Mucosa of rectum (tissue), 2 donors: ENCODE results near the gene HSPB6.
"Not testable (repeated sequence)": the region's sequence is repeated elsewhere in the genome, so short reads cannot be mapped to it uniquely, and the experiment has no call there.

ENCODE experiments used
- H3K27ac ChIP-seq, 2 donors: one replicate each; pipeline ENCODE4 v1.7.0; 2013; ENCODE audit warnings: inconsistent platforms in 2 of 2, low read depth in 2 of 2, low read length in 2 of 2
- H3K27me3 ChIP-seq, 2 donors: one replicate each; pipeline ENCODE4 v1.7.0; 2013; ENCODE audit warnings: low read length in 2 of 2; ENCODE audit not compliant: control insufficient read depth in 2 of 2, insufficient read depth in 2 of 2
- H3K36me3 ChIP-seq, 2 donors: one replicate each; pipeline ENCODE4 v1.7.0; 2013; ENCODE audit warnings: low read length in 2 of 2; ENCODE audit not compliant: control insufficient read depth in 2 of 2, insufficient read depth in 2 of 2
- H3K4me1 ChIP-seq, 2 donors: one replicate each; pipeline ENCODE4 v1.7.0; 2013; ENCODE audit warnings: low read length in 2 of 2, mild to moderate bottlenecking in 1 of 2; ENCODE audit not compliant: control insufficient read depth in 2 of 2, insufficient read depth in 2 of 2
- H3K4me3 ChIP-seq, 2 donors: one replicate each; pipeline ENCODE4 v1.7.0; 2013; ENCODE audit warnings: low read length in 2 of 2
- H3K9ac ChIP-seq, 2 donors: one replicate each; pipeline ENCODE4 v1.7.0; 2013; ENCODE audit warnings: low read length in 2 of 2, low read depth in 1 of 2, mild to moderate bottlenecking in 1 of 2
- H3K9me3 ChIP-seq, 2 donors: one replicate each; pipeline ENCODE4 v1.7.0; 2013; ENCODE audit warnings: low read length in 2 of 2; ENCODE audit not compliant: control insufficient read depth in 2 of 2
- donor health status: healthy.
- donor health status: Normal muscosa, but diverticular disease.

The HSPB6 gene

GRCh38 chr19:35777086-35777841, 20.4 kb upstream of the HSPB6 start:
- Histone ChIP-seq H3K36me3 (peaks cover 3 to 4% of the 10 kb centered on the region in 2 donors), H3K27ac (no peak overlapping the region), H3K27me3 (no peaks in the 10 kb centered on the region), H3K9me3 (no peaks in the 10 kb centered on the region), H3K9ac (no peak overlapping the region), H3K4me3 (no peak overlapping the region), H3K4me1 (peaks cover 4 to 7% of the 10 kb centered on the region in 2 donors)

- Histone ChIP-seq H3K36me3 (peaks cover 0 to 4% of the 10 kb centered on the region in 2 donors), H3K4me3 (peak overlapping the region in 1 of 2 donors; percentile 56), H3K9ac (peak overlapping the region; percentile 7 to 52), H3K27ac (no peak overlapping the region), H3K4me1 (peaks cover 4 to 7% of the 10 kb centered on the region in 2 donors), H3K9me3 (no peaks in the 10 kb centered on the region), H3K27me3 (no peaks in the 10 kb centered on the region)
These were observed 19.4 kb upstream of the HSPB6 start for GRCh38 chr19:35776102-35776788.

GRCh38 chr19:35775298-35776101, 18.7 kb upstream of the HSPB6 start, which contains the start of gene ARHGAP33:
Gene ARHGAP33, plus strand, starts transcription at chr19:35775564. Its CDS starts 95 bp downstream, at chr19:35775659.
- Histone ChIP-seq H3K9ac (peak within 1 kb of the TSS; percentile 51 to 52), H3K36me3 (peaks cover 0 to 4% of the 10 kb centered on the region in 2 donors), H3K27me3 (no peaks in the 10 kb centered on the region), H3K4me1 (peaks cover 4 to 7% of the 10 kb centered on the region in 2 donors), H3K27ac (no peak within 1 kb of the TSS), H3K9me3 (no peaks in the 10 kb centered on the region), H3K4me3 (peak within 1 kb of the TSS; percentile 56 to 68)

GRCh38 chr19:35775046-35775297, 18.1 kb upstream of the HSPB6 start:
- Histone ChIP-seq H3K27me3 (no peaks in the 10 kb centered on the region), H3K36me3 (peaks cover 0 to 4% of the 10 kb centered on the region in 2 donors), H3K27ac (no peak overlapping the region), H3K9me3 (no peaks in the 10 kb centered on the region), H3K4me3 (peak overlapping the region; percentile 56 to 68), H3K4me1 (peaks cover 4 to 7% of the 10 kb centered on the region in 2 donors), H3K9ac (no peak overlapping the region)

- peak overlapping the region; percentile 56 to 68 for H3K4me3 ChIP-seq
- H3K9me3 ChIP-seq, result no peaks in the 10 kb centered on the region
- no peak overlapping the region for H3K27ac ChIP-seq
- H3K27me3 ChIP-seq, result no peaks in the 10 kb centered on the region
- no peak overlapping the region for H3K9ac ChIP-seq
- H3K36me3 ChIP-seq, result peaks cover 0 to 4% of the 10 kb centered on the region in 2 donors
- peaks cover 4 to 7% of the 10 kb centered on the region in 2 donors for H3K4me1 ChIP-seq
These were observed 17.6 kb upstream of the HSPB6 start for GRCh38 chr19:35774274-35775045.

GRCh38 chr19:35773020-35773806, 16.4 kb upstream of the HSPB6 start:
- Histone ChIP-seq H3K4me3 (no peak overlapping the region), H3K9me3 (no peaks in the 10 kb centered on the region), H3K4me1 (peaks cover 4 to 7% of the 10 kb centered on the region in 2 donors), H3K36me3 (peaks cover 0 to 3% of the 10 kb centered on the region in 2 donors), H3K27me3 (no peaks in the 10 kb centered on the region), H3K9ac (no peak overlapping the region), H3K27ac (no peak overlapping the region)

- not testable (repeated sequence) for H3K9ac ChIP-seq, H3K27ac ChIP-seq, H3K27me3 ChIP-seq, H3K4me3 ChIP-seq, H3K9me3 ChIP-seq, H3K4me1 ChIP-seq, H3K36me3 ChIP-seq
These were observed 15.5 kb upstream of the HSPB6 start for GRCh38 chr19:35772362-35772761.

GRCh38 chr19:35768082-35768421, 11.2 kb upstream of the HSPB6 start:
- H3K4me1 ChIP-seq, result no peaks in the 10 kb centered on the region
- no peak overlapping the region for H3K4me3 ChIP-seq
- H3K9me3 ChIP-seq, result no peaks in the 10 kb centered on the region
- H3K9ac ChIP-seq, result no peak overlapping the region
- H3K27ac ChIP-seq, result no peak overlapping the region
- H3K27me3 ChIP-seq, result no peaks in the 10 kb centered on the region
- H3K36me3 ChIP-seq, result peaks cover 6 to 14% of the 10 kb centered on the region in 2 donors

GRCh38 chr19:35767288-35768081, 10.7 kb upstream of the HSPB6 start:
- Histone ChIP-seq H3K9ac (no peak overlapping the region), H3K27me3 (no peaks in the 10 kb centered on the region), H3K36me3 (peaks cover 6 to 14% of the 10 kb centered on the region in 2 donors), H3K4me3 (no peak overlapping the region), H3K9me3 (no peaks in the 10 kb centered on the region), H3K4me1 (no peaks in the 10 kb centered on the region), H3K27ac (no peak overlapping the region)
